ENCODE results near the gene CELA2A. TPM values are rescaled to one million over a fixed set of nuclear protein-coding genes. Genes with fewer than 3 reads are reported as not detected.
"Not testable (repeated sequence)": the region's sequence is repeated elsewhere in the genome, so short reads cannot be mapped to it uniquely, and the experiment has no call there.

CELA2A gene
- total RNA-seq, 4 donors from 2014 or later: not detected

GRCh38 chr1:15483971-15484370 is 27.4 kb downstream of the CELA2A start:
- intact Hi-C loops (cut with DNase I): no loop called here

GRCh38 chr1:15484443-15484842 is 27.9 kb downstream of the CELA2A start:
- WGBS, 2 donors: 94 to 95% methylated on average over 6 of the region's 6 CpGs
- H3K27ac ChIP-seq; H3K27me3 ChIP-seq; DNase-seq; H3K9me3 ChIP-seq; intact Hi-C loops (cut with DNase I); H3K4me1 ChIP-seq; H3K4me3 ChIP-seq (replicated peaks in 1 of 3); H3K36me3 ChIP-seq: not testable (repeated sequence)

More at GRCh38 chr1:15483971-15484370, 27.4 kb downstream of the CELA2A start:
- Histone ChIP-seq H3K9me3 (no peaks in the 10 kb centered on the region), H3K4me1 (no peaks in the 10 kb centered on the region), H3K4me3 (replicated peaks in 1 of 3) (no peak overlapping the region), H3K27me3 (no peaks in the 10 kb centered on the region), H3K27ac (no peak overlapping the region), H3K36me3 (no peaks in the 10 kb centered on the region)
- 83 to 89% methylated on average over 2 of the region's 2 CpGs for WGBS, 2 donors
- TF ChIP-seq, protein P1, sequence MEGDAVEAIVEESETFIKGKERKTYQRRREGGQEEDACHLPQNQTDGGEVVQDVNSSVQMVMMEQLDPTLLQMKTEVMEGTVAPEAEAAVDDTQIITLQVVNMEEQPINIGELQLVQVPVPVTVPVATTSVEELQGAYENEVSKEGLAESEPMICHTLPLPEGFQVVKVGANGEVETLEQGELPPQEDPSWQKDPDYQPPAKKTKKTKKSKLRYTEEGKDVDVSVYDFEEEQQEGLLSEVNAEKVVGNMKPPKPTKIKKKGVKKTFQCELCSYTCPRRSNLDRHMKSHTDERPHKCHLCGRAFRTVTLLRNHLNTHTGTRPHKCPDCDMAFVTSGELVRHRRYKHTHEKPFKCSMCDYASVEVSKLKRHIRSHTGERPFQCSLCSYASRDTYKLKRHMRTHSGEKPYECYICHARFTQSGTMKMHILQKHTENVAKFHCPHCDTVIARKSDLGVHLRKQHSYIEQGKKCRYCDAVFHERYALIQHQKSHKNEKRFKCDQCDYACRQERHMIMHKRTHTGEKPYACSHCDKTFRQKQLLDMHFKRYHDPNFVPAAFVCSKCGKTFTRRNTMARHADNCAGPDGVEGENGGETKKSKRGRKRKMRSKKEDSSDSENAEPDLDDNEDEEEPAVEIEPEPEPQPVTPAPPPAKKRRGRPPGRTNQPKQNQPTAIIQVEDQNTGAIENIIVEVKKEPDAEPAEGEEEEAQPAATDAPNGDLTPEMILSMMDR (IDR thresholded peaks at IDR 0.05): no peak
- no peak for TF ChIP-seq POLR2A (IDR thresholded peaks at IDR 0.05)
- no peak for DNase-seq

DNA sequence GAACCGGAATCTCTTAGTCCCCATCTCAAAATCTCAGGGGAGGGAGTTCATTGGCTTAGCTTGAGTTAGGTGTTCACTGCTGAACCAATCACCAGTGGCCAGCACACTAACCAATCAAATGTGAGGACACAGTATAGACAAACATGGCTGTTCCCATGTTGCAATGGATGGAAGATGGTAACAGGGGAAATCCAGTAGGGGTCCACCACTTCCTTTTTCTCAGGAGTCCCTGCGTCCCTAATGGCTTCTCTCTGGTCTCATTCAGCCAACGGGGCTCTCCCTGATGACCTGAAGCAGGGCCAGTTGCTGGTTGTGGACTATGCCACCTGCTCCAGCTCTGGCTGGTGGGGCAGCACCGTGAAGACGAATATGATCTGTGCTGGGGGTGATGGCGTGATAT is 29.1 kb downstream of the CELA2A start:
- intact Hi-C loops (cut with DNase I): no loop called here
- no peak for DNase-seq

GRCh38 chr1:15486844-15487610 is 30.5 kb downstream of the CELA2A start:
- intact Hi-C loops (cut with DNase I); H3K4me1 ChIP-seq; H3K4me3 ChIP-seq (replicated peaks in 1 of 3); H3K27ac ChIP-seq; H3K27me3 ChIP-seq; H3K9me3 ChIP-seq; H3K36me3 ChIP-seq; DNase-seq: not testable (repeated sequence)
- WGBS, 2 donors: 95 to 97% methylated on average over 16 to 17 of the region's 17 CpGs

More for the DNA sequence above, 29.1 kb downstream of the CELA2A start:
- no peaks in the 10 kb centered on the region for H3K27me3 ChIP-seq
- no peaks in the 10 kb centered on the region for H3K4me1 ChIP-seq
- H3K4me3 ChIP-seq (replicated peaks in 1 of 3): no peak overlapping the region
- H3K27ac ChIP-seq: no peak overlapping the region
- H3K36me3 ChIP-seq: no peaks in the 10 kb centered on the region
- WGBS, 2 donors: 94 to 98% methylated on average over 6 of the region's 6 CpGs
- TF ChIP-seq POLR2A (IDR thresholded peaks at IDR 0.05): no peak
- TF ChIP-seq, protein P1 (IDR thresholded peaks at IDR 0.05): no peak
- H3K9me3 ChIP-seq: no peaks in the 10 kb centered on the region

GRCh38 chr1:15488371-15488770 is 31.8 kb downstream of the CELA2A start:
- Histone ChIP-seq H3K27ac (no peak overlapping the region), H3K27me3 (no peaks in the 10 kb centered on the region), H3K9me3 (no peaks in the 10 kb centered on the region), H3K36me3 (peaks cover 3 to 9% of the 10 kb centered on the region in 2 donors), H3K4me1 (no peaks in the 10 kb centered on the region), H3K4me3 (replicated peaks in 1 of 3) (no peak overlapping the region)
- no peak for DNase-seq
- WGBS, 2 donors: 93 to 95% methylated on average over 3 of the region's 3 CpGs
- intact Hi-C loops (cut with DNase I): no loop called here
- no peak for TF ChIP-seq POLR2A (IDR thresholded peaks at IDR 0.05)
- TF ChIP-seq, protein P1 (IDR thresholded peaks at IDR 0.05): no peak

GRCh38 chr1:15489052-15489736 is 32.7 kb downstream of the CELA2A start:
- no peaks in the 10 kb centered on the region for H3K4me1 ChIP-seq
- H3K36me3 ChIP-seq: peaks cover 12 to 18% of the 10 kb centered on the region in 2 donors
- TF ChIP-seq, protein P1 (IDR thresholded peaks at IDR 0.05): no peak
- no peak for TF ChIP-seq POLR2A (IDR thresholded peaks at IDR 0.05)

DNA sequence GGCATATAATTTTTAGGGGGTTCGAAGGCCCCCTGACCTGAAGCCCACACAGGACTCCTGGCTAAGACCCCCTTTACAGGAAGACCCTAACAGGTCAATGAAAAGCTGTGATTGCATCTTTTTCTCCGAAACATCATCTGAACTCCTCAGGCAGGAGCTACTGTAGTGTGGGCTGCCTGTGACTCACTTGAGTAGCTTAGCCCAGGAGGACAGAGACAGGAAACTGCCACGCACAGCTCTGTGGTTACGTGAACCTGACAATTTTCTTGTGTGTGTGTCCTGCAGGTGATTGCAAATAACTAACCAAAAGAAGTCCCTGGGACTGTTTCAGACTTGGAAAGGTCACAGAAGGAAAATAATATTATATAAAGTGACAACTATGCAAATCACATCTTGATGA is 34.5 kb downstream of the CELA2A start:
- H3K9me3 ChIP-seq; H3K27ac ChIP-seq; H3K27me3 ChIP-seq; H3K4me1 ChIP-seq; intact Hi-C loops (cut with DNase I); DNase-seq; H3K4me3 ChIP-seq (replicated peaks in 1 of 3): not testable (repeated sequence)
- H3K36me3 ChIP-seq: peaks cover 15 to 18% of the 10 kb centered on the region in 2 donors
- WGBS, 2 donors: 89 to 97% methylated on average over 4 of the region's 4 CpGs

More at GRCh38 chr1:15489052-15489736, 32.7 kb downstream of the CELA2A start:
- 68 to 80% methylated on average over 7 to 13 of the region's 13 CpGs for WGBS, 2 donors
- H3K9me3 ChIP-seq: no peaks in the 10 kb centered on the region
- H3K4me3 ChIP-seq (replicated peaks in 1 of 3): no peak overlapping the region
- H3K27ac ChIP-seq: no peak overlapping the region
- no peak for DNase-seq
- H3K27me3 ChIP-seq: no peaks in the 10 kb centered on the region
- intact Hi-C loops (cut with DNase I): no loop called here
